ENCODE data around the gene WLS.

GRCh38 chr1:68093737-68094136 lies 138.6 kb downstream of the WLS start:
- TF ChIP-seq CTCF (IDR thresholded peaks at IDR 0.05) (no peak), POLR2A (IDR thresholded peaks at IDR 0.05) (no peak)
